ENCODE data around the gene AASDH. TPM values are rescaled to one million over a fixed set of nuclear protein-coding genes. Genes with fewer than 3 reads are reported as not detected.

AASDH gene
- total and polyA plus RNA-seq, 2 of the 13 experiments (the other 11 are each of a cell fraction or from before 2014, with no cell fraction given) = 12.6 to 14.1 TPM

DNA sequence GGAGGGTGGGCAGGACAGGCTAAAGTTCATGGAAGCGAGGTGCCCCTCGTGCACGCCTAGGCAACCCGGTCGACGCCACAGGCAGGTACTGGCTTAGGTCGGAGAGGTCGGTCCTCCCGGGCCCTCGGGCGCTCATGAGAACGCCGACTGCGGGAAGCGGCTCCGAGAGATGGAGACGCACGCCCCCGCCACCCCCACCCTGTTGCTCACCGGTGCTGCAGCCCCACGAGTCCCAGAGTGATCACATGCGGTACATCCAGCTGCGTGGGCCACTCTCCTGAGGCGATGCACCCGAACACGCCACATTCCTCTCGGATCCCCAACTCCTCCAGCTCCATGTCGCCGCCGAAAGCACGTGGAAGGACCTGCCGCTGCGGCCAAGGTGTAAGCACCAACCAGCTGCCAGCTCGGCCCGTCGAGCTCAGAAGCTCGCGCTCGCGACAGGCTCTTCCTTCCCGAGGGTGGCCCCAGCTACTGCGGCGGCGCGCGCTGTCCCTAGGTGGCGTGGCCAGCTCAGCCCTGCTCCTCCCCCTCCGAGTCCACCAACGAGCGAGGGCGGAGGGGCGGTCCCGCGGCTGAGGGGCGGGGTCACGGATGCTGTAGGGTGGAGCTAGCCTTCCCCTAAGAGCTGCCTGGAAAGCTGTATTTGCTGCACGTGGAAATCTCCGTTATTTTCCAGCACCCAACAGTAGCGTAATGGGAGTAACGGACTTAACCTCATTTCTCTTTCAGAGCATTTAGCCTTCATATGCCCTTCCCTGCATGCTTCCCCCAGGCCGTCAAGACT, 48.0 kb upstream of the AASDH start, which contains the start of gene PPAT (continued):
- TF ChIP-seq TCF7L2 (IDR thresholded peaks at IDR 0.05; ENCODE audit: low read depth, low read length) (no peak), ARNTL (CRISPR knock-in tag; IDR thresholded peaks at IDR 0.05) (peak; percentile 91), PHF21A (CRISPR knock-in tag; IDR thresholded peaks at IDR 0.05) (peak; percentile 39; the same call in 1 of the 2 replicates), ZSCAN12 (CRISPR knock-in tag; IDR thresholded peaks at IDR 0.05) (no peak), SIN3B (IDR thresholded peaks at IDR 0.05; ENCODE audit: low read length) (no peak; the same call in 1 of the 2 replicates), ZNF337 (CRISPR knock-in tag; IDR thresholded peaks at IDR 0.05; ENCODE audit: borderline replicate concordance, low read depth) (no peak), LCORL (IDR thresholded peaks at IDR 0.05) (no peak), LCORL (CRISPR knock-in tag; IDR thresholded peaks at IDR 0.05) (no peak), GLI4 (CRISPR knock-in tag; IDR thresholded peaks at IDR 0.05; ENCODE audit: borderline replicate concordance) (no peak), NONO (IDR thresholded peaks at IDR 0.05) (no peak), NONO (CRISPR knock-in tag; conservative IDR thresholded peaks at IDR 0.05) (peak; percentile 55), CBX2 (IDR thresholded peaks at IDR 0.05; ENCODE audit: low read depth, low read length) (no peak), CBX2 (CRISPR knock-in tag; IDR thresholded peaks at IDR 0.05; ENCODE audit: low read depth) (no peak), TAF1 (CRISPR knock-in tag; IDR thresholded peaks at IDR 0.05) (peak; percentile 78), ZNF24 (IDR thresholded peaks at IDR 0.05) (no peak), IKZF4 (CRISPR knock-in tag; IDR thresholded peaks at IDR 0.05; ENCODE audit: borderline replicate concordance, low read depth, not compliant biosample characterization) (no peak), HNF4A (CRISPR knock-in tag; IDR thresholded peaks at IDR 0.05) (peak; percentile 57), ZNF282 (IDR thresholded peaks at IDR 0.05; ENCODE audit: partially characterized antibody) (no peak)
- TF ChIP-seq, protein P1, sequence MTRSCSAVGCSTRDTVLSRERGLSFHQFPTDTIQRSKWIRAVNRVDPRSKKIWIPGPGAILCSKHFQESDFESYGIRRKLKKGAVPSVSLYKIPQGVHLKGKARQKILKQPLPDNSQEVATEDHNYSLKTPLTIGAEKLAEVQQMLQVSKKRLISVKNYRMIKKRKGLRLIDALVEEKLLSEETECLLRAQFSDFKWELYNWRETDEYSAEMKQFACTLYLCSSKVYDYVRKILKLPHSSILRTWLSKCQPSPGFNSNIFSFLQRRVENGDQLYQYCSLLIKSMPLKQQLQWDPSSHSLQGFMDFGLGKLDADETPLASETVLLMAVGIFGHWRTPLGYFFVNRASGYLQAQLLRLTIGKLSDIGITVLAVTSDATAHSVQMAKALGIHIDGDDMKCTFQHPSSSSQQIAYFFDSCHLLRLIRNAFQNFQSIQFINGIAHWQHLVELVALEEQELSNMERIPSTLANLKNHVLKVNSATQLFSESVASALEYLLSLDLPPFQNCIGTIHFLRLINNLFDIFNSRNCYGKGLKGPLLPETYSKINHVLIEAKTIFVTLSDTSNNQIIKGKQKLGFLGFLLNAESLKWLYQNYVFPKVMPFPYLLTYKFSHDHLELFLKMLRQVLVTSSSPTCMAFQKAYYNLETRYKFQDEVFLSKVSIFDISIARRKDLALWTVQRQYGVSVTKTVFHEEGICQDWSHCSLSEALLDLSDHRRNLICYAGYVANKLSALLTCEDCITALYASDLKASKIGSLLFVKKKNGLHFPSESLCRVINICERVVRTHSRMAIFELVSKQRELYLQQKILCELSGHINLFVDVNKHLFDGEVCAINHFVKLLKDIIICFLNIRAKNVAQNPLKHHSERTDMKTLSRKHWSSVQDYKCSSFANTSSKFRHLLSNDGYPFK (CRISPR knock-in tag; IDR thresholded peaks at IDR 0.05; ENCODE audit: borderline replicate concordance) = no peak
- TF ChIP-seq, protein P2, sequence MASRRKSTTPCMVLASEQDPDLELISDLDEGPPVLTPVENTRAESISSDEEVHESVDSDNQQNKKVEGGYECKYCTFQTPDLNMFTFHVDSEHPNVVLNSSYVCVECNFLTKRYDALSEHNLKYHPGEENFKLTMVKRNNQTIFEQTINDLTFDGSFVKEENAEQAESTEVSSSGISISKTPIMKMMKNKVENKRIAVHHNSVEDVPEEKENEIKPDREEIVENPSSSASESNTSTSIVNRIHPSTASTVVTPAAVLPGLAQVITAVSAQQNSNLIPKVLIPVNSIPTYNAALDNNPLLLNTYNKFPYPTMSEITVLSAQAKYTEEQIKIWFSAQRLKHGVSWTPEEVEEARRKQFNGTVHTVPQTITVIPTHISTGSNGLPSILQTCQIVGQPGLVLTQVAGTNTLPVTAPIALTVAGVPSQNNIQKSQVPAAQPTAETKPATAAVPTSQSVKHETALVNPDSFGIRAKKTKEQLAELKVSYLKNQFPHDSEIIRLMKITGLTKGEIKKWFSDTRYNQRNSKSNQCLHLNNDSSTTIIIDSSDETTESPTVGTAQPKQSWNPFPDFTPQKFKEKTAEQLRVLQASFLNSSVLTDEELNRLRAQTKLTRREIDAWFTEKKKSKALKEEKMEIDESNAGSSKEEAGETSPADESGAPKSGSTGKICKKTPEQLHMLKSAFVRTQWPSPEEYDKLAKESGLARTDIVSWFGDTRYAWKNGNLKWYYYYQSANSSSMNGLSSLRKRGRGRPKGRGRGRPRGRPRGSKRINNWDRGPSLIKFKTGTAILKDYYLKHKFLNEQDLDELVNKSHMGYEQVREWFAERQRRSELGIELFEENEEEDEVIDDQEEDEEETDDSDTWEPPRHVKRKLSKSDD (CRISPR knock-in tag; IDR thresholded peaks at IDR 0.05; ENCODE audit: low read depth) = no peak
- TF ChIP-seq, protein P3, sequence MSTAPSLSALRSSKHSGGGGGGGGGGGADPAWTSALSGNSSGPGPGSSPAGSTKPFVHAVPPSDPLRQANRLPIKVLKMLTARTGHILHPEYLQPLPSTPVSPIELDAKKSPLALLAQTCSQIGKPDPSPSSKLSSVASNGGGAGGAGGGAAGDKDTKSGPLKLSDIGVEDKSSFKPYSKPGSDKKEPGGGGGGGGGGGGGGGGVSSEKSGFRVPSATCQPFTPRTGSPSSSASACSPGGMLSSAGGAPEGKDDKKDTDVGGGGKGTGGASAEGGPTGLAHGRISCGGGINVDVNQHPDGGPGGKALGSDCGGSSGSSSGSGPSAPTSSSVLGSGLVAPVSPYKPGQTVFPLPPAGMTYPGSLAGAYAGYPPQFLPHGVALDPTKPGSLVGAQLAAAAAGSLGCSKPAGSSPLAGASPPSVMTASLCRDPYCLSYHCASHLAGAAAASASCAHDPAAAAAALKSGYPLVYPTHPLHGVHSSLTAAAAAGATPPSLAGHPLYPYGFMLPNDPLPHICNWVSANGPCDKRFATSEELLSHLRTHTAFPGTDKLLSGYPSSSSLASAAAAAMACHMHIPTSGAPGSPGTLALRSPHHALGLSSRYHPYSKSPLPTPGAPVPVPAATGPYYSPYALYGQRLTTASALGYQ (CRISPR knock-in tag; IDR thresholded peaks at IDR 0.05) = no peak; the same call in none of the 2 replicates
- TF ChIP-seq, protein P4, sequence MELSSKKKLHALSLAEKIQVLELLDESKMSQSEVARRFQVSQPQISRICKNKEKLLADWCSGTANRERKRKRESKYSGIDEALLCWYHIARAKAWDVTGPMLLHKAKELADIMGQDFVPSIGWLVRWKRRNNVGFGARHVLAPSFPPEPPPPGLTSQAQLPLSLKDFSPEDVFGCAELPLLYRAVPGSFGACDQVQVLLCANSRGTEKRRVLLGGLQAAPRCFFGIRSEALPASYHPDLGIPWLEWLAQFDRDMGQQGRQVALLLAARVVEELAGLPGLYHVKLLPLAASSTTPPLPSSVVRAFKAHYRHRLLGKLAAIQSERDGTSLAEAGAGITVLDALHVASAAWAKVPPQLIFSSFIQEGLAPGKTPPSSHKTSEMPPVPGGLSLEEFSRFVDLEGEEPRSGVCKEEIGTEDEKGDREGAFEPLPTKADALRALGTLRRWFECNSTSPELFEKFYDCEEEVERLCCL (CRISPR knock-in tag; IDR thresholded peaks at IDR 0.05; ENCODE audit: borderline replicate concordance) = no peak; the same call in 1 of the 2 replicates

Data from HepG2 (cell line).